Measurements from ENCODE around the gene NAV2.

Gene NAV2

DNA sequence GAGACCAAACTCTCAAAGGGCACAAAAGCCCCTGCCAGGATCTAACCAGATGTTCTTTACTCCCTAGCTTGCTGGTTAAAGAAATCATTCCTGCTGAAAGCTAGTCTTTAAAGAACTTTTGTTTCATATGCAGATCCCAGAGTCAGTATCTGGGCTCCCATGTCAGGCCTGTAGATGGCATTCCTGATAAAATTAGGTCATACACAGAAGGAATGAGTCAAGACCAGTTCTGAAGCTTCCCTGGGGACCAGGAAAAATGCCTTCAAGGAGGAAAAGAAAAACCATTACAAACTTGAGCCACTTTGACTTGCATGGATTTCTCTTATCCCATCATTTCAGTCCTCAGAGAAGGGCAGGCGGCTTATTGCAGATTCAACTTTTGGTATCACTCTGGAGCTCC lies 441.7 kb downstream of the NAV2 start:
- DNase-seq = no peak

DNA sequence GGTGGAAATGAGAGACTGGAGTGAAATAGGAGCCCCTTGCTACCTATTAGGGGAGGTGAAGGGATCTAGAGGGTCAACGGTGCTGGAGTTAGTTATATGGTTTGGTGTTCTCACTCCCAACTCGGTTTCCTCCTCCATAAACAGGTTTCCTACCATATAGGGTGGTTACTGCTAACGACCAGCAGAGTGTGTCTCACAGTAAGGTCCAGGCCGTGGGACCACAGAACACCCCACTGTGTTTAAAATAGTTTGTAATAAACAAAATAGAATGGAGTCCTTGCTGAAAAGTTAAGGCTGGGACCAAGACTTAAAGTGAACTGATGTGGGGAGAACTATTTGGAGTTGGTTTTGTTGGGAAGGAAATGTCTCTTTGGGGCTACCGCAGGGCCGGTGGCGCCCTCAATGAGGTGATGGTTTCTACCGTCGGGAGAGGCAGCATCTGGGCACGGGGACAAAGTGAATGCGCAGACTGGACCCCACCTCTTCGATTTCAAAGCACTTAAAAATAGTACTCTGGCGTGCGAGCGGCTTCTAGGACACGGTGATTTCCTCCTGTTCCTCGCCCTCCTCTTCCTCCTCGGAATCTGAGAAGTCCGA lies 443.1 kb downstream of the NAV2 start:
- DNase-seq = no peak

DNA sequence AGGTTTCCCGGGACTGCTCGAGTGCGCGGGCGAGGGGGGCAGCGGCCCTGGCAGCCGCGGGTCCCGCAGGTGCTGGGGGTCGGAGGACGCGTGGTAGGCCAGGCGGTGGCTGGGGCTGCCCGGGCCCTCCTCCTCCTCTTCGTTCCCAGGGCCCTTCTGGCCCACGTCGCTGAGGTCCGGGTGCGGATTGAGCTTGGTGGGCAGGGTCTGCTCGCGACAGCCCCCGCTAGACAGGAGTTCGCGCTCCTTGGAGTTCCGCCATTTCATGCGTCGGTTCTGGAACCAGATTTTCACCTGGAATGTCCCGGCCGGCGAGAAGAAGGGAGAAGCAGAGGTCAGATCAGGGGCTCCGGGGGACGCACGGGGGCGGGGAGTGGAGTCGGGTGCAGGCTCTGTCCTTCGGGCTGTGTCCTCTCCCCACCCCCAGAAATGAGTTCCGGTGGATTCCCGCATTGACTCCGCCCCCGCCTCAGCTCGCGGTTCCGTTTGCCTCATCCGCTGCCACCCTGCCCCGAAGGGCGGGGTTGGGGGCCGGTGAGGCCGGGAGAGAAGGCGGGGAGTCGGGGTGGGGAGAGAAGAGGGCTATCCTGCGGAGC lies 443.7 kb downstream of the NAV2 start:
- DNase-seq = peak; percentile 70

DNA sequence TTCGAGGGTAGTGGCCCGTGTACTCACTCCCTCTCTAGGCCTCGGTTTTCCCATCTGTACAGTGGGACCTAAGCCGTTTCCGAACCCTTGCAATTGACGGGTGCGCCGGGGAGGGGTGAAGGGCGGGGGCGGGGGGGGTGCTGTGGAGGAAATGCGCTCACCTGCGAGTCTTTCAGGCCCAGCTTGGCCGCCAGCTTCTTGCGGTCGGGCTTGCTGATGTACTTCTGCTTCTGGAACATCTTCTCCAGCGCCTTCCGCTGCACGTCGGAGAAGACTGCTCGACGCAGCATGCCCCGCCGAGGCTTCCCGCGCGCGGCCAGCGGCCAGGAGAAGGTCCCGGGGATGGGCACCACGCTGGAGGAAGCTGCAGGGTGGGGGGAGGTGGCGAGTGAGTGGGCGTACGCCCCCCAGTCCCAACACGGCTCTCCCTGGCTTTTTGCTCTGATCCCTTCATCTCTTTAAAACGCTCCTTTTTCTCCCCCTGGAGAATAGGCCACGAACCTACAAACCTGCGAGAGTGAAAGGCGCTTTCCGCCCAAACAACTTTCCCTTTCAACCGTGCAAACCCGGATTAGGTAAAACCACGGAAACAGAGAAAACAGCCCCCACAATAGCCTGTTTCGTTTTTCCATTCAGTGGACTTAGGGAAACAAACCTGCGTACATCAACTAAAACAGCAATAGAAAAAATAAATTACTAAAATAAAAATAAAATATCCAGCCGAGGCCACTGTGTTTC lies 444.4 kb downstream of the NAV2 start:
- peak; percentile 46 for DNase-seq

DNA sequence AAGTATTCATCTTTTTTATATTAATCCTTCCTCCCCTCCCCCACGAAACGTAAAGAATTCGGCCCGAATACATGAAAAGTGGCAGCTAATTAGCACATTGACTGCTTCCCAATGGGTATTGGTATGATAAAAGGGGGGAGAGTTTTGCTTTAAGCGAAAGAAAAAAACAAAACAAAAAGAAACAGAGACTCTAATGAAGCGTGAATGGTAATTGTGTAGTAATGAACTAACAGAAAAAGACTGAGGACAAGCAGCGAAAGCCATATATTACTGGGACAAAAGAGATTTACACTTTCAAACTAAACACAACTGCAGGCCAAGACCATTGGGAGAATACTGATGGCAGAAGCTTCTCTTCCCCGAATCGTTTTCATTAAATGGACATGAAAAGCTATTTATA lies 445.1 kb downstream of the NAV2 start:
- no peak for DNase-seq

DNA sequence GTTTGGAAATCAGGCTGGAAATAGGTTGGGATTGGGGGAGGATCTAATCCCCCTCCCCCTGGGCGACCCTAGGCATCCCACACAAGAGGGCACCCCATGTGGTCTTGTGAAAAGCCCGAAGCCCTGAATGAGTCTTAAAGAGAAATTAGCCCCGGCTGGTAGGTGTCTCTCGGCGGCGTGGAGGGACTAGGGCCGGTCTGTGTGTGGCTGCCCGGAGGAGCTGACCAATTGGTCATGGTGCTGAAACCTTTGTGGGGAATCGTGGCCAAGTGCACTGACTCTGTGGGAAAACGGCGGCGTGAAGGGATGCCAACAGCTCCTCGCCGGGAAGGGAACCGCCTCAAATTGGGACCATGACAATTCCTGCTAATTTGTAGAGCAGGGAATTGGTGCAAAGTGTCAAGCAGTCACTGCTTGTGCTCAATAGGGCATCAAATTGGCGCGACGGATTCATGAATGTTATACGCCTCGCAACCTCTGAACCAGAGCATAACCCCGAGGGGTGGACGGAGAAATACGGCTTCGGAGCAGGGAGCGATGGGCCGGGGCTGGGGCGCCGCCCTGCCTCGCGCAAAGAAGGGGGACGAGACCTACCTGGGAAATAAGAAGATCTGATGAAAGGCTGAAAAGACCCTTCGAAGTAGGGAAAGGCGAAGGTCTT lies 446.1 kb downstream of the NAV2 start:
- DNase-seq = no peak

DNA sequence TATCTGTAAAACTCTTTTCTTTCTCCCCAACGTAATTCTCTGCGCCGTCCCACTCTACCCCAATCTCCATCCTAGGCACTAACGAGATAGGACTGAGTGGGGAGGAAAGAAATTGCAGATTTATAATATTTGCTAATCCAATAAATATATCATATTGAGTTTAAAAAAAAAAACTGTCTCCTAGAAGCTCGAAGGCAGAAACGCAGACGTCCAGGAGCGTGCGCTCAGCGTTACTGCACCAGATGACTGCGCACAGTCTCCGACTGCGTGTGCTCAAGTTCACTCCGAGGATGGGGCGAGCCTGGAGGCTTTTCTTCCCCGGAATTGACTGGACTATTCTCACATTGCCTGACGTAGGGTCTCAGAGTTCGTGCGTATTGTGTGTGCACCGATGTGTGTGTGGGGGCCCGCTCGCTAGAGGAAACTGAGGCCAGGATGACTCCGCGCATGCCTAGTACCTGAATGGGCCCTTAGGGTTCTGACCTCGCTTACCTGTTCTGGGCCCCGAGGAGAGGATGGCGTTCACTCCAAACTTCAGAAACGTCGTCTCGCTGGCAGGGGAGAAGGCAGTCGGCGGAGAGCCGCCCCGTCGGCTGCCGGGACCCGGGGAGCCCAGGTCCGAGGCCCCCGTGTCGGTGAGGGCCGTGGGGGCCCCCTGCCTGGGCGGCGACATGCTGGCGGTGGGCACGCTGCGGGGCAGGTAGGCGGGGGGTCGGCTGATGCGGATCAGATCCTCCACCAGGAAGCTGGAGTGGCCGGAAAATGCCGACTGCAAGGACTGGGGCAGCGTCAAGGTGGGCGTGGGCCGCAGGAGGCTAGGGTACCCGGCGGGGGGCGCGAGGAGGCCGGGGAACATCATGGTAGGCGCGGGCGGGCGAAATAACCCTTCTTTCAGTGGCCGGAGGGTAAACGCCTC lies 447.1 kb downstream of the NAV2 start:
- DNase-seq = no peak

DNA sequence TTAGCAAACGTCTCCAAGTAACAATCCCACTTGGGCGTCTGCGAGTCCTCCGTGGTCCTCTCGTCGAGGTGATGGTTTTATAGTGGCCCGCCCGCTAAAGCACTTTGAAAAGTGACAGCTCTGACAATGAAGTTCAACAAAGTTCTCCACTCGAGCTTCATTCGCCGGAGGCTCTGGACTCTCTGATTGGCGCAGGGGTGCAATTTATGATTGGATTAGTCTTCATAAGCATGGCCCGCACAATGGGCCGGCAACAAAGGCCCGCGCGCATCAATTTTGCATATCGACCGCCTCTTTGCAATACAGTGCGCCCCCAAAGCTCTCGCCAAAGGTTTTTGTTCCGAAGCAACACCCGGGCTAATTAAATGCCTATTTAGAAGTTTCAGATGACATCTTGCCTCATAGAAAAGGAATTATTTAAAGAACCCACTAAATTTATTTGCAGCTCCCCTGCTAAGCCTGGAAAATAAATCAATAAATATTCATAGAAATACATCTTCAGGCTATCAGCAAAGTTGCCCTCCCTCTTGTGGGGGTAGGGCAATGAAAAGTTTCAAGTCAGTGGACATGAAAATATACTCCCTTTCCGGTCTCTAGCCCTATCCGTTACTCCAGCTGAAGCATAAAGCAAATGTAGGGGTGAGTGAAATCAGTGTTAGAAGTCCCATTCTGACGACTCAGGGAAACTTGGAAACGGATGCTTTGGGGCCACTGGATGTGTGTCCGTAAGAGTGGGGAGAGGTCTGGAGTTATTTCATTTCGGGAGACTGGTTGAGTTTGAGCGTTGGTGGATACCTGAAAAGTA lies 448.0 kb downstream of the NAV2 start, which contains the start of gene DBX1:
DBX1 (minus strand) TSS at position 51 of the 805 bp plus-strand sequence. CDS start 151 bp downstream, outside the sequence.
- no peak for DNase-seq

DNA sequence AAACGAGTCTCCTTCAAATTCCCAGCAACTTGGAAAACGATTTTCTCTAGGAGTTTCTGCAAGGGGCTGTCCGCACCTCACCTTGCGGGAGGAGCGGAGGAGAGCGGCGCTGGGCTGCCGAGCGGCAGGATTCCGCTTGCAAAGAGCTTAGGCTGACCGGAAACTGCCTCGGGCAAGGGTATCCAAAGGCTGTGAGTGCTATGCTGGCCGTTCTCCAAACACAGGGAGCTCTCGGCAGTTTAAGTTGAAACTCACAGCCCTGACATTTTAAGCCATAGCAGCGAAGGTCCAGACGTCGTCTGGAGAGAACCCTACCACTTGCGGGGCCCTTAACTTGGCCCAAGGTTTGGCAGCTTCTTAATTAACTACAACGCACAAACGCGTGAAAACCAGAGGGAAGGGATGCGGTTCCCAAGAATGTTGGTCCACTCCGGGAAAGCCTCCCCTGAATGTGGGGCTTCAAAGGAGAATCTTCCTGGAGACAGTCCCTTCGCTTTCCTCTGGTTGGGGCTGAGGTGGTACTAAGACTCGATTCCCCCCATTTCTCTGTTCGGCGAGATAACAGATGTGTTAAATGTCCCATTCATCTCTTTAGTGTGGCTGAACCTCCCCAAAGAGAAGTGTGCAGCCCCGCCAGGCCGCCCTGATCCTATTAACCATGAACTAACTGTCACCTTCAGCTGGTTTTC lies 448.7 kb downstream of the NAV2 start:
- no peak for DNase-seq

DNA sequence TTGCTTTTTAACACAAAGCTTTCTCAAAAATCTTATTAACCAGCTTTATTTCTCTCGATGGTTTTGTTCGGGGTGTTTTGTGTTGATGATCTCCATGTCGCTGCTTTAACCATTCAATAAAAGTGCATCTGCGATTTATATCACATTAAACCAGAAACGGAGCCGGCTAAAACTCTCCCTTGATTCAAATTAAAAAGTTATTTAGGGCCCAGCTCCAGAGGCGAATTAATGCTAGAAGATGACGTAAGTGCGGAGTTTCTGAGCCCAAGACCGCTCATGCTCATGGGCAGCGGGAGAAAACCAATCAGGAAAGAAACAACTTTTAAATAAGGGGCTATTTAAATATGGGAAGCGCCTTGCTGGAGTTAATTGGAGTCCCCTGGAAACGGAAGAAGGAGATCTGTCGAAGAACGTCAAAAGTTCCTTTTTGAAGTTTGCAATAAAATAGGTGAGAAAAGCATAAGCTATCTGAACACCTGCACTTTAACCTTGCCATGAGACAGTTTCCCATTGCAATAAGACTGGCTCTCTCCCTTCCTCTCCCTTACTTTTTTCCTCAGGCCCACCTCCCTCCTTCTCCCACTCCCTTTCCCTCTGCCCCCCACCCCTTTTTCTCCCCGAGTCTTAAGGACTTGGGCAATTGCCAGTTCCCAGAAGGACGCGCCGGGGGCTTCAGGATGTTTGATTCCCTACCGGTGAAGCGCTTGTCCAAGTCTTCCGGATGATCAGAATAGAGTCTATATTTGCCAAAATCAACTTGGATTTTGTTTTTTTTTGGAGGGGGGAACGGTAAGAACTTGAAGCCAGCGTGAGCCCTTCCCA lies 449.5 kb downstream of the NAV2 start:
- DNase-seq = no peak

DNA sequence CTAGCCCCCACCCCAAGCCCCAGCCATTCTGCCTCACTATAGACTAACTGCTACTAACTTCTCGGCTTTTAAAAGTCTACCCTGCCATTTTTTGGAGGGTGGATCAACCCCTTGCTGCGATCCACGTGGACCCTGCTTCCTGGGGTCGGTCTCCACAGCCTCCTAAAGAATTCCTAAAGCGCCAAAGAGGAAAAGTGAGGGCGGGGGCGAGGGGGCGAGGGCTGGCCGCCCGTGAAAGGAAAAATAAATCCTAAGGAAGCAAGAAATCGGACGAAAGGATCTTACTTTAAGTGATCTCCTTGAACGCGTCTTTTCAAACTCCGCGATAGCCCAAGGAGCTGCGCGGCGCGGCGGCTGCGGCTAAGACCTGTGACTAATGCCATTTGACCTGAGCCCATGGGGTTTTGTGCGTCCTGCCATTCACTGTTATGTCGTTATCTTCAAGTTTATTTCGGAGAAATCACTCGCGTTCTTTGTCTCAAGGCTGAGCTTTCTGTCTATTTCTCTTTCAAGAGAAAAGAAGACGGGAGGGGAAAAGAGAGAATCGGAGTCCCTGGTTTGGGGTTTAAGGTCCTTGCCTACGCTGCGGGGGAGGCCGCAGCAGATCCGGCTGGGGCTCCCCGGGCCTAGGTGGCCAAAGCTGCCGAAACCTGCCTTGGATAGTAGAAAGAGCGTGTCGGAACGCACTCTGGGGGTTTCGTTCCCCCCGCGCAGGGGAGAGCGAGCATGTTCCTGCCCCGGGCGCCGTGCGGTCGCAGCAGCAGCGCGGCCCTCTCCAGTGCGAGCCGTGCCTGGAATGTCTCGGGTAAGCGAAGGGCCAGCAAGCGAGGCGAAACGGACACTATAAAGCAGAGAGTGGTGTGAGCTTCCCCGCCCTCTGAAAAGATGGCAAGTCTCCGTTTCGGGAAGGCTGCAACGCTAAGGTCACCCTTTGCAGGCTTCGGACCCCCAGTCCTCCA lies 450.5 kb downstream of the NAV2 start:
- no peak for DNase-seq

DNA sequence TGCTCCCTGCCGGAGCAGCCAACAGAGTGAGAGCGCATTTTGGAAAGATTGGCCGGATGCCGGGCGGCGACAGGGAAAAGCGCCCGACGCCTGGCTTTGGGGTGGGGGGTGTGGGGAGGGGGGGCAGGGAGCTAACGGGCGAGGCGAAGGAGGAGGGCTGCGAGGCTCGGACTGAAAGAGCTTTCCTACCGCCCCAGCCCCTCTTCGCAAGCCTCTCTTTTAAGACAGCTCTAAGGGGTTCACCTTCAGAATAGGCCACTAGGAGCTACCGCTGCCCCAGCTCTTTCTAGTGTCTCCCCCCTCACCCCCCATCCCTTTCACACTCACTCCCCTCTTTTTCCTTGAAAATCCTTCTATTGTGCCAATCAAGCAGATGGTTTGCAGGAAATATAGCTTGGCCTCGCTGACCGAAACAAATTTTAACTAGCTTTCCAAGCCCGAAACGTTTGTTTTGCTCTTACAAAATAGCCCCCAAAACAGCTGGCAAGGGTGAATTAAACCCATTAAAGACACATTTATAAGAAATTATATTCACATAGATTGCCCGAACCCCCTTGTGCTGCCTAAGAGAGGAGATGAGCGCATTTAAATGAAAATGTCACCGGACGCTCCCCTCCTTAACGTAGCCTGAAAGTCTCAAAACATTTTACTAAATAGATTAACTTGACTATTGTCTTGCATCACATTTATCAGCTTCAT lies 451.3 kb downstream of the NAV2 start:
- DNase-seq = no peak

Measured in CD4-positive, alpha-beta T cell treated with Interleukin-12 subunit alpha and Interleukin-12 subunit beta, for 1 hour (primary cell).